ENCODE data around the gene OR5AC2. TPM values are rescaled to one million over a fixed set of nuclear protein-coding genes. Genes with fewer than 3 reads are reported as not detected.

The OR5AC2 gene, protein sequence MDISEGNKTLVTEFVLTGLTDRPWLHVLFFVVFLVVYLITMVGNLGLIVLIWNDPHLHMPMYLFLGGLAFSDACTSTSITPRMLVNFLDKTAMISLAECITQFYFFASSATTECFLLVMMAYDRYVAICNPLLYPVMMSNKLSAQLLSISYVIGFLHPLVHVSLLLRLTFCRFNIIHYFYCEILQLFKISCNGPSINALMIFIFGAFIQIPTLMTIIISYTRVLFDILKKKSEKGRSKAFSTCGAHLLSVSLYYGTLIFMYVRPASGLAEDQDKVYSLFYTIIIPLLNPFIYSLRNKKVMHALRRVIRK
- total RNA-seq = not detected
- long read RNA-seq = 0 reads

DNA sequence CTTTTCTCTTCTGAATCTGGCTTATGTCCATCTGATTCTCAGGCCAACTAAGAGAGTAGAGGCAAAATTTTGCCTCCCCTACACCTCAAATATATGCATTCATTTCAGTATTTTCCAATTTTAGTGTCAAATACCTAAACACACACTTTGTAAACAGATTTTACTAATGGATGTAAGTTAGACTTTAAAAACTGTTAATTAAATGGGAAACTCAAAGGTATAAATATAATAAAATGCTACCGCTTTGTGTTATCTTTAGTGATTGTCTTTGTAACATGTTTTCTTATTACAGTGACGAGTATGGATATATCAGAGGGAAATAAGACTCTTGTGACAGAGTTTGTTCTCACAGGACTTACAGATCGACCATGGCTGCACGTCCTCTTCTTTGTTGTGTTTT is at the start of gene OR5AC2:
Gene OR5AC2 (plus strand): TSS at position 301 of the 400 bp plus-strand sequence. CDS start 0 bp downstream, at position 301.
- intact Hi-C loops (cut with micrococcal nuclease) = no loop called here

DNA sequence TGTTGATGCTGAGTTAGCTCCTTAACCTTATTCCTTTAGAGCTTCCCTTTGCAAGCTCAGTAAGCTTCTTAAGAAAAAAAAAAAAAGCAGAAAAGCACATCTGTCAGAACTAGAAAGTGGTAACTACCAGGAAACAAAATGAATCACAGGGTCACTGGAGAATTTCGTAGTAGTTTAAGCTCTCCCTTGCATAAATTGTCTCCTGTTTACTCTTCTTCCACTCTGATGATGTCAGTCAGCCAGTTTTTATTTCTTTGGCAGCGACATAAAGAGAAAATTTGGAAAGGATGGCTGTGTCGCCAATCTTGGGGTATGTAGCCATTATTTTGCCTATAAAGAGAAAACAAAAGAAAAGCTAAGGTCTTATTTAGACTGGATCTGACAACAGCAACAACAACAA is 48.7 kb upstream of the OR5AC2 start:
- DNase-seq = no peak
- ATAC-seq = peak; percentile 52
- intact Hi-C loops (cut with micrococcal nuclease) = no loop called here

More for the DNA sequence above, at the start of gene OR5AC2:
- no peak for DNase-seq
- no peak for ATAC-seq

- DNase-seq = no peak
- no peak for ATAC-seq
- intact Hi-C loops (cut with micrococcal nuclease) = no loop called here
Measured at GRCh38 chr3:98038876-98039275, 48.1 kb upstream of the OR5AC2 start.

DNA sequence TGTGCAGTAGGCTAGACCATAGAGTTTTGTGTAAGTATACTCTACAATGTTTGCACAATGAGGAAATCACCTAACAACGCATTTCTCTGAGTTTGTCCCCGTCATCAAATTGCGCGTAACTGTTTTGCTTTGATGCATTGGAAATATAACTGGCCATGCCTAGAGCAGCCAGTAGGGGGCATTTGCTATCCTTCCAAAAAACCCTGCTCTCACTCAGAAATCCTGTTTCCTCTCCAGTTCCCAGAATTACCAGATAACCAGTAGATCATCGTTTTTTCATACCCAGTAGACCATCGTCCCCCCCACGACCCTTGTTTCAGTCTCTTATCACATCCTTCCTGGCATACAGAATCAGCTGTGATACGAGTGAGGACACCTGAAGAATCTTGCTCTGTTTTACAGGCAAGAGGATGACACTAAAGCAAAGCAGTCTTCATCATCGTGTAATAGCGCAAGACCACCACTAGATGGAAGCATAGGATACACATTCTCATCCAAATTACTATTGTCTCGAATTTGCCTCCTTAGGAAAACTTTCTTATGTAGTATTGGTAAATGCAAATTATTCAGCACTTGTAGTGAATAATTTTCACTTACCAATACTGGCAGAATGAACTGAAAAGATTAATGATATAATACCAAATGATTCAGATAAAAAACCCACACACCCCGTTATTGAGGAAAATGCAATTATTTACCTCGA is 47.5 kb upstream of the OR5AC2 start:
- intact Hi-C loops (cut with micrococcal nuclease) = loop anchor here (2.0 kb wide), 1 partner anchor 289 kb away; no protein-coding TSS in a partner anchor
- DNase-seq (peak; percentile 28), ATAC-seq (peak; percentile 88)

DNA sequence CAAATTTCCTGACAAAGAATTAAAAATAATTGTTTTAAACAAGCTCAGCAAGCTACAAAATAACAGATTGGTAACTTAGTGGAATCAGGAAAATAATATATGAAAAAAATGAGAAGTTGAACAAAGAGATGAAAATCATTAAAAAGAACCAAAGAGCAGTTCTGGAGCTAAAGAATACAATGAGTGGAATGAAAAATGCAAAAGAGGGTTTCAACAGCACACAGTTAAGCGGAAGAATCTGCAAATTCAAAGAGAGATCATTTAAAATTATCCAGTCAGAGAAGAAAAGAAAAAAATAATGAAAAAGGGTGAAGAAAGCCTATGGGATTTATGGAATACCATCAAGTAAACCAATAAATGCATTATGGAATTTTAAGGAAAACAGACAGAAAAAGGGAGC is 45.6 kb upstream of the OR5AC2 start:
- intact Hi-C loops (cut with micrococcal nuclease) = loop anchor here (2.0 kb wide), 1 partner anchor 287 kb away; no protein-coding TSS in a partner anchor
- ATAC-seq = no peak
- no peak for DNase-seq

GRCh38 chr3:98048586-98048985 is 38.4 kb upstream of the OR5AC2 start:
- intact Hi-C loops (cut with micrococcal nuclease) = no loop called here
- no peak for DNase-seq
- no peak for ATAC-seq

DNA sequence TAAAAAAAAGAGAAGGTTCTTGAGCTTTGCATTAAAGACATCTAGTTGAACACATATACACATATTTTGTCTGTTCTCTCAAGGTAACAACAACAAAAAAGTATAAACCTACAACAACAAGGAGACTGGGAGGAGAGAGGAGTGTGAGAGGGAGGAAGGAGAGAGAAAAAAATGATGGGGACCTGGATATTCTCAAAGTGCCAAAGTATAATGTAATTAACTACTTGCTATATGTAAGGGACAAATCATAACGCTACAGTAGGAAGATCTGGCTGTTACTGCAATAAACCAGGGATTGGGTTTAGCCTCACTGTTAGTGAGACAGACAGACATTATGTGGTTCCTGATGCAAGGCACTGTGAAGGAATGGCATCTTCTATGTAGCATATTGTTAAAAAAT is 37.7 kb upstream of the OR5AC2 start:
- intact Hi-C loops (cut with micrococcal nuclease) = no loop called here
- ATAC-seq (no peak), DNase-seq (no peak)

DNA sequence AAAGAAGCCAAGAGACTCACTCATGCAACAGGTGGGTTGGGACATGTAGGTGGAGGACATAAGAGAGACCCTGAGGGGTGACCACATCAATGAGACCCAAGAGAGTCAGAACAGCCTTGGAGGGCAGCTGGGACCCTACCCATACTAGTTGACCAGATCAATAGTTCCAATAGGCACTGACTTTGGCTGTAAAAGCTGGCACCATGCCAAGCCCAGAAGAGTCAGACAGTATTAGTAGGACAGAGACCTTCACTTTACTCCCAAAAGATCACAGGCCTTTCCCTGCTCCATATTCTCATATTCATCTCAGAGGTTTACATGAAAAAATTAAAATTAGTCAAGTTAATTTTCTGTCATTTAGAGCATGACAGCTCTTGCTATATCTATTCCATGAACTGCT is 30.9 kb upstream of the OR5AC2 start:
- intact Hi-C loops (cut with micrococcal nuclease) = no loop called here
- no peak for ATAC-seq
- DNase-seq = no peak

DNA sequence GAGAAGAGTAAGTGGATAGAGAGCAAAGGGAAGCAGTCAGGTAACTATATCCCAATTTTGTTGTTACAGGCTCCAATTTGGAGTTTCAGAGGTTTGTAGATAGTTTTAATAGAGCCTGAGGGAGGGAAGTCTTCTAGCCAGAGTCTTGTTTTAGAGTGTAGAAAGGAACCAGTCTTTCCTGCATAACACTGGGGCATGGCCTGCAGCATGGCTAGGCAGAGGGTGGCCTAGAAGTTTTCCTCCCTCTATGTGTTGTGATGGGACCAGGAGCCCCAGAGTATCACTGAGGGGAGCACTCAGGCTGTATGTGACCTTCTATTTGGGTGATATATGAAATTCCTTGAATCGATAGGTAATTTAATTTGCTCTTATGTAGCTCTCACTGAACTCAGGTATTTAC is 29.3 kb upstream of the OR5AC2 start:
- ATAC-seq (no peak), DNase-seq (no peak)
- intact Hi-C loops (cut with micrococcal nuclease) = no loop called here

GRCh38 chr3:98058244-98058960 is 28.6 kb upstream of the OR5AC2 start:
- DNase-seq = no peak
- ATAC-seq = no peak
- intact Hi-C loops (cut with micrococcal nuclease) = no loop called here

GRCh38 chr3:98068824-98069223 is 18.1 kb upstream of the OR5AC2 start:
- DNase-seq = no peak
- no peak for ATAC-seq
- intact Hi-C loops (cut with micrococcal nuclease) = no loop called here

GRCh38 chr3:98070840-98071239 is 16.1 kb upstream of the OR5AC2 start:
- DNase-seq (no peak), ATAC-seq (no peak)
- intact Hi-C loops (cut with micrococcal nuclease) = no loop called here

DNA sequence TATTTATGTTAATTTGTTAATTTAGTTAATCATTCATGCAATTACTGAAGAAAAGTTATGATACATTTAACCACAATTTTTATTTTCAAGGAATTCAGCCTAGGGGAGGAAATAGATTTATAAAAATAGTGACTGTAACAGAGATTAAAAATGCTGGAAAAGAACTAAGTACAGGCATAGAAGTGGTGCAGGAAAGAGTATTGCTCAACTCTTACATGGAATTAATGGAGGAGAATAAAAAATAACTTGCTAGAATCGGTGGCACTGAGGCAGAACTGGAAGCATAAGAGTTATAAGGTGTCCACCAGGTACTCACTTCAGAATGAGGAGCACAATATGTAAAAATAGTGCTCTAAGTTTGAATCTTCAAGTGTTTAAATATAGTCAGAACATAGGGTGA is 13.5 kb upstream of the OR5AC2 start:
- no peak for DNase-seq
- intact Hi-C loops (cut with micrococcal nuclease) = no loop called here
- ATAC-seq = no peak

DNA sequence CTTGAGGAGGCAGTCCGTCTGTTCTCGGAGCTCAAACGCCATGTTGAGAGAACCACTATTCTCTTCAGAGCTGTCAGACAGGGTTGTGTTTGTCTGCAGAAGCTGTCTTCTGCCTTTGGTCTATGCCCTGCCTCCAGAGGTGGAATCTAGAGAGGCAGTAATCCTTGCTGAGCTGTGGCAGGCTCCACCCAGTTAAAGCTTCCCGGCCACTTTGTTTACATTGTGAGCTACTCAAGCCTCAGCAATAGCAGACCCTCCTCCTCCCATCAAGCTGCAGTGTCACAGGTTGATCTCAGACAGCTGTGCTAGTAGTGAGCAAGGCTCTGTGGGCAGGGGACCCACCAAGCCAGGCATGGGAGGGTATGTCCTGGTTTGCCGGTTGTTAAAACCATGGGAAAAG is 8.9 kb downstream of the OR5AC2 start:
- ATAC-seq (no peak), DNase-seq (no peak)
- intact Hi-C loops (cut with micrococcal nuclease) = no loop called here

DNA sequence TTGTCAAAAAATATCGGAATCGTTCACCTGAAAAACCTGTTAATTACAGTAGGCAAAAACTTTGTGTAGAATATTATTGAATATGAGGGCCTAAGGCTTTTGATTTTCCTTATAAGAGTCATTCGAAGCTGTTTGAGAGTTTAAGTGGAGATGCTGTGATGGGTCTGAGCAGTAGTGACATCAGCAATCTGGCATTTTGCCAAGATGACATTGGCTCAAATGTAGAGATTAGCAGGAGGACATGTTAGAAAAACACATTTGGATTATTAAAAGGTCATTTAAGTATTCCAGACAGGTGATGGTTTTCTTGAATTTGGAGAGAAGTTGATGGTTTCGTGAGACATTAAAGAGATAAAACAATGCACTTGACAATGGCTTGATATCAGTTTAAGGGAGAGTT is 12.9 kb downstream of the OR5AC2 start:
- intact Hi-C loops (cut with micrococcal nuclease) = no loop called here
- DNase-seq (no peak), ATAC-seq (no peak)

- intact Hi-C loops (cut with micrococcal nuclease) = no loop called here
- no peak for DNase-seq
- no peak for ATAC-seq
Measured at GRCh38 chr3:98108162-98108561, 21.2 kb downstream of the OR5AC2 start.

DNA sequence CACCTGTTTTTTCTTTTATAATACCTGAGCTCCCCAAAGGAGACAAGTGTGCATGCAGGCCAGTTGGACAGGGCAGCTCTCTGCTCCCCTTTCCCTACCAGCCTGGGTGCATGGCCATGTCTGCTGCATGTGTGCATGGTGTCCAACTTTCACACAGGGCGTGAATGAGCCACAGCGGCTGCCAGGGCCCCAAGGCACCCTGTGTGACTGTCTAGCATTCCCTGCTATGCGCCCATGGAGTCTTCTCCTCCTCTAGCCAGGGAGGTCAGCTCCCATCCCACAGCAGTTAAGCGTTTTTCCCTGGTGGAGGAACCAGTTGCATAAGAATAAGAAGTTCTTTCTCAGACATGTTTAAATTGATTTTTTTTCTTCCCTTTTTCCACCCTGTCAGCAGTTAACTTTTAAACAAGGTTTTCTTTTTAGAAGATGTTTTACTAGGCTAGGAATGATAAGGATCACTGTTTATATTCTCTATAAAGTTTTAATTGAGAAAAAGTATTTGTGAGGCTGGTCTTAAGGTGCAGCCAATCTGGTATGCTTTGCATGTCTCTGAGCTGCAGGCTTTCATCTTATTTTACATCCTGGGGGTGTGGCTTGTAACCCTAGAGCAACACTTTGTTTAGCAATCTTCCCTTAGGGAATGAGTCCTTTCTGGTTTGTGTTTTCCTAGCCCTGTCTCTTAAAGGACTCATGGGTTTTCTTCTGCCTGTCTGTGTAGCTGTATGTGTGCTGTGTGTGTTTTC is 23.0 kb downstream of the OR5AC2 start:
- no peak for DNase-seq
- intact Hi-C loops (cut with micrococcal nuclease) = no loop called here
- ATAC-seq = no peak

DNA sequence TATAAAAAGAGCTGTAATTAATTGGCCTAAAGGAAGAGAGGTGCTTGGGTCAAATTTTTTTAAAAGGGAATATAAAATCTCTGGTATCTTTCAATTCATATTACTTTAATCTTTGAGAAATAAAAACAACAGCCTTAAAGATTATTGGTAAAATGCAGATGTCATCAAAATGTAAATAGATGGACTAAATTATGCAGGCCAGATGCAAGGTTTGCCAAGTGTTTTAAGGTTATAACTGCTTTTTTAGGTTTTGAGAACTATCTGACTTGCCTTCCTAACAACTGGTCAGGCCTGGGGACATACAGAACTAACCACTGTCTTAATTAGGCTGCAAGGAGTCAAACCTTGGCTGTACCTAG is 23.6 kb downstream of the OR5AC2 start:
- ATAC-seq (no peak), DNase-seq (no peak)
- intact Hi-C loops (cut with micrococcal nuclease) = no loop called here

GRCh38 chr3:98114264-98114663 is 27.3 kb downstream of the OR5AC2 start:
- DNase-seq = no peak
- no peak for ATAC-seq
- intact Hi-C loops (cut with micrococcal nuclease) = no loop called here

GRCh38 chr3:98115717-98116116 is 28.7 kb downstream of the OR5AC2 start:
- intact Hi-C loops (cut with micrococcal nuclease) = no loop called here
- DNase-seq (no peak), ATAC-seq (no peak)

Data from left ventricle myocardium superior (tissue), 1 donor.